Activated B cell treated with CpG ODN at 0.5 μM for 24 hours (primary cell): ENCODE measurements around the gene OTUB1. TPM values are rescaled to one million over a fixed set of nuclear protein-coding genes. Genes with fewer than 3 reads are reported as not detected.
"Not testable (repeated sequence)": the region's sequence is repeated elsewhere in the genome, so short reads cannot be mapped to it uniquely, and the experiment has no call there.

ENCODE experiments used
- ATAC-seq: fragments of 200-7000 bp; cut with Tn5 transposase; one replicate; pipeline ENCODE4 v1.10.0; 2021; ENCODE audit warnings: low read depth, mild to moderate bottlenecking, moderate library complexity
- CTCF ChIA-PET: fragments of 350-600 bp; sonication (Branson Sonifier 250); formaldehyde crosslinking; loops from one replicate; lab custom pipeline; 2021; ENCODE audit warnings: antibody characterized with exemption; lab: Charles Lee
- POLR2A ChIA-PET: fragments of 350-600 bp; sonication (Branson Sonifier 250); formaldehyde crosslinking; loops from one replicate; lab custom pipeline; 2021; ENCODE audit warnings: antibody characterized with exemption; lab: Charles Lee
- DNase-seq: peaks from one replicate; pipeline ENCODE4 v3.0.0; 2022
- H3K27ac Mint-ChIP-seq: one replicate; pipeline ENCODE4 v1.8.0; 2020; ENCODE audit warnings: mixed read lengths
- H3K27me3 Mint-ChIP-seq: one replicate; pipeline ENCODE4 v1.8.0; 2021; ENCODE audit warnings: mixed read lengths
- H3K36me3 Mint-ChIP-seq: one replicate; pipeline ENCODE4 v1.8.0; 2021; ENCODE audit warnings: low read depth, mixed read lengths
- H3K4me1 Mint-ChIP-seq: one replicate; pipeline ENCODE4 v1.8.0; 2021; ENCODE audit warnings: mixed read lengths
- H3K4me3 Mint-ChIP-seq: one replicate; pipeline ENCODE4 v1.8.0; 2020; ENCODE audit warnings: mild to moderate bottlenecking, mixed read lengths
- H3K9me3 Mint-ChIP-seq: one replicate; pipeline ENCODE4 v1.8.0; 2020; ENCODE audit warnings: mixed read lengths
- intact Hi-C: fragments of 100-400 bp; cut with micrococcal nuclease; formaldehyde crosslinking; loops from one replicate; pipeline ENCODE4 v1.15.1; 2024
- total RNA-seq: library from RNA; stranded (reverse); gene quantifications from 2 replicates; pipeline ENCODE4 v1.2.3, GENCODE V29; 2022
- TF ChIP-seq, protein P1 (sequence below): fragments of 200-600 bp; IDR thresholded peaks from one replicate; pipeline ENCODE4 v1.8.0; 2022; ENCODE audit warnings: antibody characterized with exemption, mild to moderate bottlenecking

Gene OTUB1
- total RNA-seq, 1 donor from 2014 or later = 87.4 TPM

DNA sequence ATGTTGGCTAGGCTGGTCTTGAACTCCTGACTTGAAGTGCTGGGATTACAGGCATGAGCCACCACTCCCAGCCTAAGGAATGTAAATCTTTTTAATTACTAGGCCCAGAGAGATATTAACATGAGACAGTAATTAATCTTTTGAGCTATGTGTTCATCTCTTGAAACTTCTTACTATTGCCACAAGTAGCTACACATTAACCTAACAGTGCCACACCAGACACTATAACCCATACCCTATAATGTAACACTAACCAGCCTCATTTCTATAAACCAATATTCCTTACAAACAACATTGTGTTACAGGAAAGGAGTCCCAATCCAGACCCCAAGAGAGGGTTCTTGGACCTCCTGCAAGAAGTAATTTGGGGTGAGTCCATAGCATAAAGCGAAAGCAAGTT, 19.8 kb upstream of the OTUB1 start:
- H3K4me1 Mint-ChIP-seq = no peaks in the 10 kb centered on the region
- ATAC-seq = no peak
- intact Hi-C loops = no loop called here
- H3K27ac Mint-ChIP-seq = no peak overlapping the region
- H3K36me3 Mint-ChIP-seq = no peaks in the 10 kb centered on the region
- TF ChIP-seq, protein P1, sequence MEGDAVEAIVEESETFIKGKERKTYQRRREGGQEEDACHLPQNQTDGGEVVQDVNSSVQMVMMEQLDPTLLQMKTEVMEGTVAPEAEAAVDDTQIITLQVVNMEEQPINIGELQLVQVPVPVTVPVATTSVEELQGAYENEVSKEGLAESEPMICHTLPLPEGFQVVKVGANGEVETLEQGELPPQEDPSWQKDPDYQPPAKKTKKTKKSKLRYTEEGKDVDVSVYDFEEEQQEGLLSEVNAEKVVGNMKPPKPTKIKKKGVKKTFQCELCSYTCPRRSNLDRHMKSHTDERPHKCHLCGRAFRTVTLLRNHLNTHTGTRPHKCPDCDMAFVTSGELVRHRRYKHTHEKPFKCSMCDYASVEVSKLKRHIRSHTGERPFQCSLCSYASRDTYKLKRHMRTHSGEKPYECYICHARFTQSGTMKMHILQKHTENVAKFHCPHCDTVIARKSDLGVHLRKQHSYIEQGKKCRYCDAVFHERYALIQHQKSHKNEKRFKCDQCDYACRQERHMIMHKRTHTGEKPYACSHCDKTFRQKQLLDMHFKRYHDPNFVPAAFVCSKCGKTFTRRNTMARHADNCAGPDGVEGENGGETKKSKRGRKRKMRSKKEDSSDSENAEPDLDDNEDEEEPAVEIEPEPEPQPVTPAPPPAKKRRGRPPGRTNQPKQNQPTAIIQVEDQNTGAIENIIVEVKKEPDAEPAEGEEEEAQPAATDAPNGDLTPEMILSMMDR = no peak
- no peak for DNase-seq
- H3K27me3 Mint-ChIP-seq = peaks cover 5% of the 10 kb centered on the region
- H3K4me3 Mint-ChIP-seq = no peak overlapping the region
- ChIA-PET CTCF (no interaction called here), POLR2A (no interaction called here)
- H3K9me3 Mint-ChIP-seq = no peaks in the 10 kb centered on the region

DNA sequence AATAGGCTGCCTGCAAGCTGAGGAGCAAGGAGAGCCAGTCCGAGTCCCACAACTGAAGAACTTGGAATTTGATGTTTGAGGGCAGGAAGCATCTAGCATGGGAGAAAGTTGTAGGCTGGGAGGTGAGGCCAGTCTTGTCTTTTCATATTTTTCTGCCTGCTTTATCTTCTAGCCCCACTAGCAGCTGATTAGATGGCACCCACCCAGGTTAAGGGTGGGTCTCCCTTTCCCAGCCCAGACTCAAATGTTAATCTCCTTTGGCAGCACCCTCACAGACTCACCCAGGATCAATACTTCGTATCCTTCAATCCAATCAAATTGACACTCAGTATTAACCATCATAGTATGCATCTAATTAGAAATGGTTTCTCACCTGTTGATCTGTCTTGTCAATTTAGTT, 16.8 kb upstream of the OTUB1 start:
- peaks cover 2% of the 10 kb centered on the region for H3K36me3 Mint-ChIP-seq
- peaks cover 5% of the 10 kb centered on the region for H3K27me3 Mint-ChIP-seq
- CTCF ChIA-PET = no interaction called here
- POLR2A ChIA-PET = no interaction called here
- no peak for DNase-seq
- intact Hi-C loops = no loop called here
- no peak overlapping the region for H3K27ac Mint-ChIP-seq
- TF ChIP-seq, protein P1 = no peak
- no peak for ATAC-seq
- H3K4me1 Mint-ChIP-seq = peaks cover 9% of the 10 kb centered on the region
- no peak overlapping the region for H3K4me3 Mint-ChIP-seq
- no peaks in the 10 kb centered on the region for H3K9me3 Mint-ChIP-seq

DNA sequence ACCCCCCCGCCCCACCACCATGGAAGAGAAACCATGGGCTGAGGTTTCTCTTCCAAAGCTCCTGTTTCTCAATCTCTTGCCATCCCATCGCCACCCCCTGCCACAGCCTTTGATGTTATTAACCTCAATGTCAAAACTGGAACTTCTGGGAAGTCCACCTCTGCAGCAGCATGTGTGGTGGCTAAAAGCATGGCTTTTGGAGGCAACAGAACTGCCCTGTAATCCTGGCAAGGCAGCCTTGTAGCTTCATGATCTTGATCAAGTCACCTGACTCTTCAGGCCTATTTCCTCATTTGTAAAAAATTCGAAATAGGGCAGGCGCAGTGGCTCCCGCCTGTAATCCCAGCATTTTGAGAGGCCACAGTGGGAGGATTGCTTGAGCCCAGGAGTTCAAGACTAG, 15.3 kb upstream of the OTUB1 start:
- ChIA-PET POLR2A (no interaction called here), CTCF (no interaction called here)
- TF ChIP-seq, protein P1 = no peak
- no peak for DNase-seq
- Mint-ChIP-seq H3K4me3 (no peak overlapping the region), H3K36me3 (peaks cover 8% of the 10 kb centered on the region), H3K4me1 (peaks cover 19% of the 10 kb centered on the region), H3K9me3 (no peaks in the 10 kb centered on the region), H3K27ac (no peak overlapping the region), H3K27me3 (peaks cover 5% of the 10 kb centered on the region)
- intact Hi-C loops = no loop called here
- ATAC-seq = no peak

DNA sequence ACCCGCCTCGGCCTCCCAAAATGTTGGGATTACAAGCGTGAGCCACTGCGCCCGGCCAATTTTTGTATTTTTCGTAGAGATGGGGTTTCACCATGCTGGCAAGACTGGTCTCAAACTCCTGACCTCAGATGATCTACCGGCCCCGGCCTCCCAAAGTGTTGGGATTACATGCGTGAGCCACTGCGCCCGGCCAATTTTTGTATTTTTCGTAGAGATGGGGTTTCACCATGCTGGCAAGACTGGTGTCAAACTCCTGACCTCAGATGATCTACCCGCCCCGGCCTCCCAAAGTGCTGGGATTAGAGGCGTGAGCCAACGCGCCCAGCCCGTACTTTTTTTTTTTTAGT, 12.4 kb upstream of the OTUB1 start:
- CTCF ChIA-PET = interaction anchor here (1.2 kb wide), 1 partner anchor 137 kb away, joined by 3 read pairs; no protein-coding TSS in a partner anchor

DNA sequence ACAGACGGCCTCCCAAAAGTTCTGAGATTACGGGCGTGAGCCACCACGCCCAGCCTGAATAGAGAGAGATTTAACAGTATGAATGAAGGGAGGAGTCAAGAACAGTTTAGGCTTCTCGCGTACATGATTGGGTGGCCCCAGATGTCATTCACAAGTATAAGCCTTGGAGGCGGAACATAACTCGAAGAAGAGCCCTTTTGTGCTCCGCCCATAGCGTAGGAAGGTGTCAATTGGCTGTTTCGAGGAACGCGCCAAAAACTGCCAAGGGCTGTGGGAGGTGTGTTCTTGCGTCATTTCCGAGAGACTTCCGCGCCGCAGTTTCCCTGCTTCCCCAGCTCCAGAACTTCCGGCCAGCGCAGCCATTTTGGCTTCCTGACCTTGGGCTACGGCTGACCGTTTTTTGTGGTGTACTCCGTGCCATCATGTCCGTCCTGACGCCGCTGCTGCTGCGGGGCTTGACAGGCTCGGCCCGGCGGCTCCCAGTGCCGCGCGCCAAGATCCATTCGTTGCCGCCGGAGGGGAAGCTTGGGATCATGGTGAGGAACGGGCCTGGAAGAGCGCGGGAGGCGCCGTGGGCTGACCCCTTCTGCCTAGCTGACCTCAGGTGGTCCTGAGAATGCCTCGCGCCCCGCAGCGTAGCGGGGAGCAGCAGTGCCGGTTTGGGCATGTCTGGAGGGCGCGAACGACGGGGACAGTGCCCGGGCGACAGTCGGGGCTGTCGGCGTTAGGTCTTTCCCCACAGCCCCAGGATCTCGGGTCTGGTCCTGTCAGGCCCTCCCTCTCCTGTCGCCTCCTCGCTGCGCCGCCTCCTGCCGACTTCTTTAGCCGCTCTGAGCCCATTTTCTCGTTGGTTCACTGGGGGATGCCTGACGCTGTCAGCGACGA, 11.7 kb upstream of the OTUB1 start, which contains the start of gene COX8A:
Gene COX8A, plus strand, starts transcription at position 362 of the 885 bp plus-strand sequence. Its CDS starts 61 bp downstream, at position 423.
- intact Hi-C loops = loop anchor here (1.0 to 2.0 kb wide), 4 partner anchors 12 to 137 kb away; partner anchors contain the start of gene OTUB1
- H3K4me3 Mint-ChIP-seq = peak within 1 kb of the TSS; percentile 100
- DNase-seq = peak; percentile 78
- TF ChIP-seq, protein P1 = no peak
- H3K27ac Mint-ChIP-seq = peak within 1 kb of the TSS; percentile 98
- POLR2A ChIA-PET = interaction anchor here (0.6 to 2.3 kb wide), 7 partner anchors 12 to 1793 kb away, joined by 3 to 17 read pairs (median 4); partner anchors contain the start of genes C11orf98, CSKMT, EEF1G and MARK2
- no peaks in the 10 kb centered on the region for H3K9me3 Mint-ChIP-seq
- ATAC-seq = peak; percentile 99
- H3K27me3 Mint-ChIP-seq = no peaks in the 10 kb centered on the region
- peaks cover 15% of the 10 kb centered on the region for H3K36me3 Mint-ChIP-seq
- CTCF ChIA-PET = interaction anchor here (1.2 kb wide), 1 partner anchor 138 kb away, joined by 3 read pairs; no protein-coding TSS in a partner anchor
- peaks cover 27% of the 10 kb centered on the region for H3K4me1 Mint-ChIP-seq

More for the DNA sequence above, 12.4 kb upstream of the OTUB1 start:
- peaks cover 27% of the 10 kb centered on the region for H3K4me1 Mint-ChIP-seq
- not testable (repeated sequence) for H3K27me3 Mint-ChIP-seq, DNase-seq, ATAC-seq, H3K9me3 Mint-ChIP-seq
- H3K36me3 Mint-ChIP-seq = peaks cover 15% of the 10 kb centered on the region
- POLR2A ChIA-PET = interaction anchor here (0.6 to 2.3 kb wide), 6 partner anchors 13 to 1792 kb away, joined by 3 to 17 read pairs (median 4); partner anchors contain the start of genes C11orf98, CSKMT, EEF1G and MARK2
- H3K27ac Mint-ChIP-seq = peak overlapping the region; percentile 98
- intact Hi-C loops = loop anchor here (1.0 to 2.0 kb wide), 4 partner anchors 12 to 137 kb away; partner anchors contain the start of gene OTUB1
- H3K4me3 Mint-ChIP-seq = peak overlapping the region; percentile 100
